Fibroblast of the aortic adventitia (primary cell): Measurements from ENCODE around the gene CUX1. TPM values are rescaled to one million over a fixed set of nuclear protein-coding genes. Genes with fewer than 3 reads are reported as not detected.
"Not testable (repeated sequence)": the region's sequence is repeated elsewhere in the genome, so short reads cannot be mapped to it uniquely, and the experiment has no call there.

ENCODE experiments used
- DNase-seq: peaks from one replicate; pipeline ENCODE4 v3.0.0-alpha.2; 2010; ENCODE audit warnings: low read depth
- H3K4me3 ChIP-seq: 2 replicates; pipeline ENCODE4 v1.5.1; 2011; ENCODE audit warnings: low read depth, mild to moderate bottlenecking, control low read depth, low read length, moderate library complexity
- total RNA-seq: library from RNA; depleted of rRNA; stranded (reverse); fragments of >200 nt; gene quantifications from 2 replicates; pipeline ENCODE4 v1.2.3, GENCODE V29; 2012; ENCODE audit warnings: low replicate concordance
- TF ChIP-seq, protein P1 (sequence below): IDR thresholded peaks from 2 replicates; pipeline ENCODE4 v1.5.1; 2011; ENCODE audit warnings: mild to moderate bottlenecking, low read length, control low read depth, inconsistent platforms; ENCODE audit not compliant: insufficient read depth

CUX1 gene
- total RNA-seq, 1 donor = 44.2 TPM

DNA sequence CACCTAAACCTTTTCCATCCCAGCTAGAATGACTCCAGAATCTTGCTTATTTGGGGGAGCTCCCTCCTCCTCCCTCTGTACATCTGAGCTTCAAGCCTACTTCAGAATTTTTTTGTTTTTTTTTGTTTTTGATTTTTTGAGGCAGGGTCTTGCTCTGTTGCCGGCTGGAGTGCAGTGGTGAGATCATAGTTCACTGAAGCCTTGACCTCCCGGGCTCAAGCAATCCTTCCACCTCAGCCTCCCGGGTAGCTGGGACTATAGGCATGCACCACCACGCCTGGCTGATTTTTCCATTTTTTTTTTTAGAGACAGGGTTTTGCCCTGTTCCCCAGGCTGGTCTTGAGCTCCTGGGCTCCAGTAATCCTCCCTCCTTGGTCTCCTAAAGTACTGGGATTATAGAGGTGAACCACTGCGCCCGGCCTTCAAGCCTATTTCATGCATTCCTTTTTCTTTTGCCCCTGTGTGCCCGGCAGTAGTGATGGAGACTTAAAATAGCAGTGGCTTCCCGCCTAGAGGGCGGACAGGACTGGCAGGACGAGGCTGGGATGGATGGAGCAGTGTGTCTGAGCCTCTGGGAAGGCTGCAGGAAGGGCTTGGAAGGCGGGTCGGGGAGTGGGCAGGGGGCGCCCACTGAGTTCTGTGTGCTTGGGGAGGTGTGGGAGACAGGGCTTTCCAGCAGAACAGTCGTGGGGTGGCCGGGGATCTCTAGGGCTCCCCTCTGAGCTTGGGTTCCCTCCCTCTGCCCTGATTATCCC lies 8.8 kb downstream of the CUX1 start:
- TF ChIP-seq, protein P1, sequence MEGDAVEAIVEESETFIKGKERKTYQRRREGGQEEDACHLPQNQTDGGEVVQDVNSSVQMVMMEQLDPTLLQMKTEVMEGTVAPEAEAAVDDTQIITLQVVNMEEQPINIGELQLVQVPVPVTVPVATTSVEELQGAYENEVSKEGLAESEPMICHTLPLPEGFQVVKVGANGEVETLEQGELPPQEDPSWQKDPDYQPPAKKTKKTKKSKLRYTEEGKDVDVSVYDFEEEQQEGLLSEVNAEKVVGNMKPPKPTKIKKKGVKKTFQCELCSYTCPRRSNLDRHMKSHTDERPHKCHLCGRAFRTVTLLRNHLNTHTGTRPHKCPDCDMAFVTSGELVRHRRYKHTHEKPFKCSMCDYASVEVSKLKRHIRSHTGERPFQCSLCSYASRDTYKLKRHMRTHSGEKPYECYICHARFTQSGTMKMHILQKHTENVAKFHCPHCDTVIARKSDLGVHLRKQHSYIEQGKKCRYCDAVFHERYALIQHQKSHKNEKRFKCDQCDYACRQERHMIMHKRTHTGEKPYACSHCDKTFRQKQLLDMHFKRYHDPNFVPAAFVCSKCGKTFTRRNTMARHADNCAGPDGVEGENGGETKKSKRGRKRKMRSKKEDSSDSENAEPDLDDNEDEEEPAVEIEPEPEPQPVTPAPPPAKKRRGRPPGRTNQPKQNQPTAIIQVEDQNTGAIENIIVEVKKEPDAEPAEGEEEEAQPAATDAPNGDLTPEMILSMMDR = no peak
- H3K4me3 ChIP-seq = no peak overlapping the region
- DNase-seq = no peak

DNA sequence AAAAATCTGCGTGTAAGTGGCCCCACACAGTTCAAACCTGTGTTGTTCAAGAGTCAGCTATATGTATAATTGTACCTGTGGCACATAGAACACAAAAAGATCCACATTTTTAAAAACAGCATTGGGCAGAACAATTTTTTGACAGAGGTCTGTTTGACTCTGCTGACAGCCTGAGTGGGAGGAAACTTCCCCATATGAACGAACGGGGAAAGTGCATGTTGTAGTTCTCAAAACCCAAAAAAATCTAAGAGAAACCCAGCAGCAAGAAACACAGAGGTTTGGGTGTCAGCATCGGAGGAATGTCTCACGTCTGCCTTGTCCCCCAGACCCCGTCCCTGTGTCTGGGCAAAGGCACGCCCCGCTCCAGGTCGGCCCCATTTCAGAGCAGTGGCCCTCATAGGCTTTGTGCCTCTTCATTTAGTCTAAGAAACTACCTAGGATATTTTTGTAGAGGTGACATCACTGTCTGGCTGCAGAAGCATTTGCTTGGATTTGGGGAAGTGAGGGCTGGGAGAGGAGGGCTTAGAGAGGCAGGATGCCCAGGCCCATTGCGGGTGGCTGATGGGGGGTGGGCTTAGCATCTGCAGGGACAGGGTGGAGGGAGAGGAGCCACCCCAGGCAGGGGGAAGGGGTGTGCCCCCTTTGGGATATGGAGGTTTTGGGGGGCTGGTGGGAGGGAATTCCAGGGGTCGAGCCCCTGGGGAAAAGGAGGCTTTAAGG lies 11.0 kb downstream of the CUX1 start:
- no peak overlapping the region for H3K4me3 ChIP-seq
- no peak for DNase-seq
- TF ChIP-seq, protein P1 = no peak

DNA sequence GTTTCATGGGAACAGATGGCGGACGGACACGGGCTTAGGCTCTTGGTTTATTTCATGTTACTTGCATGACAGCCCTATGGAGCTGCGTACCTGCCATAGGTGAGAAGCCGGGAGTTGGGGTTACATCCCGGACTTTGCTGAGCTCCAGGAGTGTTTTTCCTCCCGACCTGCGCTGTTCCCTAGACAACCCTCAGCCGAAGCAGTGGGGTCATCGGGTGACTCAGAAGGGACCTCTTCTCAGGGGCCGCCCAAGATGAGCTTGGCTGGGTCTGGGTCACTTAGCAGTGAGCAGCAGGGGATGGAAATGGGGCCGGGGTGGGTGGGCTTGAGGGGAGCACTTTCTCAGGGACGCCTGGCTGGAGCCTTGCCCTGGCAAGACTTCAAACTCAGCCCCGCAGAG lies 11.9 kb downstream of the CUX1 start:
- no peak for DNase-seq
- TF ChIP-seq, protein P1 = no peak
- H3K4me3 ChIP-seq = no peak overlapping the region

DNA sequence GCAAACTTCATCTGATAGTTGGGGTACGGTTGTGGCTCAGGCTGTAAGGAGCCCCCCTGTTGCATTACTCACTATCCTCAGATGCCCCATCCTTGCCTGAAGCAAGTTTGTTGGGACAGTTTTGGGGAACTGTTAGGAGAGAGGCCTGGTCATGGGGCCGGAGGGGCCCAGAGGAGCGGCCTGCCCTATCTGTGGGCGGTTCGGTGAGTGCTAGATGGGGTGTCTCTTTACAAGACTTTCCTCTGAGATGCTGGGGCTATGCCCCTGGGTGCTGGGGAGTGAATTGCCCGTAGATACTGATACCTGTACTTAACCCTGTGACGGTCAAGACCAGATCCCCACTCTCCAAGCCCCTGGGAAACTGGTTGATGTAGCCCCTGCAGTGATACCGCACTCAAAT lies 12.4 kb downstream of the CUX1 start:
- TF ChIP-seq, protein P1 = no peak
- H3K4me3 ChIP-seq = no peak overlapping the region
- no peak for DNase-seq

DNA sequence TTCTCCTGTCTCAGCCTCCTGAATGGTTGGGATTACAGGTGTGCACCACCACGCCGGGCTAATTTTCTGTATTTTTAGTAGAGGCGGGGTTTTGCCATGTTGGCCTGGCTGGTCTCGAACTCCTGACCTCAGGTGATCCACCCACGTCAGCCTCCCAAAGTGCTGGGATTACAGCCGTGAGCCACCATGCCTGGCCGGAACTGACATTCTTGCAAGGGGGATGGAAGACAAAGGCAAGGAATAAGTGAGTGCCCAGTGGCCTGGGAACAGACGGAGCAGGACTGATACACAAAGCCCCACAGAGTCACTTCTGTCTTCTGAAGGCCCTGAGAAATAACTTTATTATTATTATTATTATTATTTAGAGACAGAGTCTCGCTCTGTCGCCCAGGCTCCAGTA lies 14.0 kb downstream of the CUX1 start:
- DNase-seq, H3K4me3 ChIP-seq: not testable (repeated sequence)

DNA sequence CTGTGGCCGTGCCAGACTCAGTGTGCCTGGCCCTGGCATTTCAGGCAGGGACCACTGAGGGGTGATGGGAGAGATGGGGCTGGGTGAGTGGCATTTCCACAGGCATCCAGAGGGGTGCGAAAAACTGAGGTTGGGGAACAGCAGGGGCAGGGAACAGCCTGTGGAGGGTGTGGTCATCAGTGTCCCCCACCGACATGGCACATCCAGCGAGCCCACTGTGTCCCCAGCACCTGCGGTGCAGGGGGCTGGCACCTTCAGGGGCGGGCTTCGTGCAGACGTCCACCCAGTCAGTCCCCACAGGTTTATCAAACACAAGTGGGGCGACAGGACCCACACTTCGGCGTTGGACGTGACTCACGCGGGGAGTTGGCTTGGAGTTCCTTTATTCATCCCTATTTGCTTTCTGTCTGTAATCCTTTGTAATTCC lies 14.8 kb downstream of the CUX1 start:
- TF ChIP-seq, protein P1 = no peak
- DNase-seq = no peak
- no peak overlapping the region for H3K4me3 ChIP-seq

DNA sequence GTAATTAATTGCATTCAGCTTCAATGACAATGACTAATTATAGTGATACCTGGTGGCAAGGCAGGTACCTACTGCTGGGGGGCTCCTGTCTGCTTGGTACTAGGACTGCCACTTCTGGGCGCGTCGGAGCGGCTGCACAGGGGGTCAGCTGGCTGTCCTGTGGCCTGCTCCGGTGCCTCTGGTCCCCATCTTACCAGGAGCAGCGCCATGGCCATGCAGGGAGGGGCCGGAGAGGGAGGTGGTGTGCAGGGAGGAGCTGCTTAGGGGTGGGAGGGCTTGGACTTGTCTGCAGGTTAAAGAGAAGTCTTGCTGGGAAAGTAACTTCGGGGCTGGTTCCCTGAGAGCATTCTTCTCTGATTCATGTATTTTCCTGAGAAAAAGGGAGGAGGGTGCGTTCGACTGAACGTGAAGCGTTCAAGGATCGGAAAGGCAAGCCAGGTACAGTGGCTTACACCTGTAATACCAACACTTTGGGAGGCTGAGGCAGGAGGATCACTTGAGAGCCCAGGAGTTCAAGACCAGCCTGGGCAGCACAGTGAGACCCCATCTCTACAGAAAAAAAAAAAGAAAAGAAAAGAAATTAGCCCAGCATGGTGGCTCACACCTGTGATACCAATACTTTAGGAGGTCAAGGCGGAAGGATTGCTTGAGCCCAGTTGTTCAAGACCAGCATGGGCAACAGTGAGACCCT lies 15.4 kb downstream of the CUX1 start:
- DNase-seq = no peak
- TF ChIP-seq, protein P1 = no peak
- H3K4me3 ChIP-seq = no peak overlapping the region
